Measurements from ENCODE around the gene KBTBD7.

DNA sequence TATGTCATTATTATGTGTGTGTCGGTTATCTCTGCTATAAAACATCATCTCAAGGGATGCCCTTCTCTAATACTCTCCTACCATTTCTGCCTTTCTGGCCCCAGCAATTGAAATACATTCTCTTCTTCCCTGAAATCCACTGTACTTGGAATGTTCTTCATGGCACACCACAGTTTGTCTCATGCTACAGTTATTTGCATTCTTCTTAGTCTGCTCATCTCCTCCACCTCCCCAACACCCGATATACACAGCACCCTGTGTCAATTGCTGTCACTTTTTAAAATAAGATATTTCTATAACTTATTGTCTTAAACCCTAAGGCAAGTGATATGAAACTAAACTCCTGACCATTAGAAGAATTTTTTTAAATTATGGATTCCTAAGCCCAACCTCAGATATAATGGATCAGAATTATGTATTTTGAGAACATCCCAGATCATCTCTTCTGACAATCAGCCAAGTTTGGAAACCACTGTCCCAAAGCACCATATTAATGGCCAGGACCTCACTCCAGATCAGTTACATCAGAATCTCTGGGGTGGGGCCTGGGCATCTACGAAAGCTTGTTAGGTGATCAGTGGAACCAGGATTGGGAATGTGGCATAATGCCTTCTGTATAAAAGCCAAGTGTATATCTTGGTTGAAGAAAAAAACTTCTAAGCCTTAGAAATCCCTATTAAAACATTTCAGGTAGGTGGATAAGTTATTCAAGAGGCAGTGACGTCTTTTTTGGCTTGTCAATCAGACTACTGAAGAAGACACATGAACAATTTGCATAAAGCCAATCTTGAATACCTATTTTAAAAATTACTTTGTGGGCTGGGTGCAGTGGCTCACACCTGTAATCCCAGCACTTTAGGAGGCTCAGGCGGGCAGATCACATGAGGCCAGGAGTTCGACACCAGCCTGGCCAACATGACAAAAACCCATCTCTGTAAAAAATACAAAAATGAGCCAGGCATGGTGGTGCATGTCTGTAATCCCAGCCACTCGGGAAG lies 30.0 kb upstream of the KBTBD7 start:
- TF ChIP-seq, protein P1, sequence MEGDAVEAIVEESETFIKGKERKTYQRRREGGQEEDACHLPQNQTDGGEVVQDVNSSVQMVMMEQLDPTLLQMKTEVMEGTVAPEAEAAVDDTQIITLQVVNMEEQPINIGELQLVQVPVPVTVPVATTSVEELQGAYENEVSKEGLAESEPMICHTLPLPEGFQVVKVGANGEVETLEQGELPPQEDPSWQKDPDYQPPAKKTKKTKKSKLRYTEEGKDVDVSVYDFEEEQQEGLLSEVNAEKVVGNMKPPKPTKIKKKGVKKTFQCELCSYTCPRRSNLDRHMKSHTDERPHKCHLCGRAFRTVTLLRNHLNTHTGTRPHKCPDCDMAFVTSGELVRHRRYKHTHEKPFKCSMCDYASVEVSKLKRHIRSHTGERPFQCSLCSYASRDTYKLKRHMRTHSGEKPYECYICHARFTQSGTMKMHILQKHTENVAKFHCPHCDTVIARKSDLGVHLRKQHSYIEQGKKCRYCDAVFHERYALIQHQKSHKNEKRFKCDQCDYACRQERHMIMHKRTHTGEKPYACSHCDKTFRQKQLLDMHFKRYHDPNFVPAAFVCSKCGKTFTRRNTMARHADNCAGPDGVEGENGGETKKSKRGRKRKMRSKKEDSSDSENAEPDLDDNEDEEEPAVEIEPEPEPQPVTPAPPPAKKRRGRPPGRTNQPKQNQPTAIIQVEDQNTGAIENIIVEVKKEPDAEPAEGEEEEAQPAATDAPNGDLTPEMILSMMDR (IDR thresholded peaks at IDR 0.05), result no peak
- TF ChIP-seq, protein P2, sequence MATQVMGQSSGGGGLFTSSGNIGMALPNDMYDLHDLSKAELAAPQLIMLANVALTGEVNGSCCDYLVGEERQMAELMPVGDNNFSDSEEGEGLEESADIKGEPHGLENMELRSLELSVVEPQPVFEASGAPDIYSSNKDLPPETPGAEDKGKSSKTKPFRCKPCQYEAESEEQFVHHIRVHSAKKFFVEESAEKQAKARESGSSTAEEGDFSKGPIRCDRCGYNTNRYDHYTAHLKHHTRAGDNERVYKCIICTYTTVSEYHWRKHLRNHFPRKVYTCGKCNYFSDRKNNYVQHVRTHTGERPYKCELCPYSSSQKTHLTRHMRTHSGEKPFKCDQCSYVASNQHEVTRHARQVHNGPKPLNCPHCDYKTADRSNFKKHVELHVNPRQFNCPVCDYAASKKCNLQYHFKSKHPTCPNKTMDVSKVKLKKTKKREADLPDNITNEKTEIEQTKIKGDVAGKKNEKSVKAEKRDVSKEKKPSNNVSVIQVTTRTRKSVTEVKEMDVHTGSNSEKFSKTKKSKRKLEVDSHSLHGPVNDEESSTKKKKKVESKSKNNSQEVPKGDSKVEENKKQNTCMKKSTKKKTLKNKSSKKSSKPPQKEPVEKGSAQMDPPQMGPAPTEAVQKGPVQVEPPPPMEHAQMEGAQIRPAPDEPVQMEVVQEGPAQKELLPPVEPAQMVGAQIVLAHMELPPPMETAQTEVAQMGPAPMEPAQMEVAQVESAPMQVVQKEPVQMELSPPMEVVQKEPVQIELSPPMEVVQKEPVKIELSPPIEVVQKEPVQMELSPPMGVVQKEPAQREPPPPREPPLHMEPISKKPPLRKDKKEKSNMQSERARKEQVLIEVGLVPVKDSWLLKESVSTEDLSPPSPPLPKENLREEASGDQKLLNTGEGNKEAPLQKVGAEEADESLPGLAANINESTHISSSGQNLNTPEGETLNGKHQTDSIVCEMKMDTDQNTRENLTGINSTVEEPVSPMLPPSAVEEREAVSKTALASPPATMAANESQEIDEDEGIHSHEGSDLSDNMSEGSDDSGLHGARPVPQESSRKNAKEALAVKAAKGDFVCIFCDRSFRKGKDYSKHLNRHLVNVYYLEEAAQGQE (IDR thresholded peaks at IDR 0.05; ENCODE audit: insufficient read depth in 1 of 2, low read depth in 2 of 2, low read length in 1 of 2), result no peak
